ENCODE measurements around the gene MAGEE2. TPM values are rescaled to one million over a fixed set of nuclear protein-coding genes. Genes with fewer than 3 reads are reported as not detected.
"Not testable (repeated sequence)": the region's sequence is repeated elsewhere in the genome, so short reads cannot be mapped to it uniquely, and the experiment has no call there.

The MAGEE2 gene, protein sequence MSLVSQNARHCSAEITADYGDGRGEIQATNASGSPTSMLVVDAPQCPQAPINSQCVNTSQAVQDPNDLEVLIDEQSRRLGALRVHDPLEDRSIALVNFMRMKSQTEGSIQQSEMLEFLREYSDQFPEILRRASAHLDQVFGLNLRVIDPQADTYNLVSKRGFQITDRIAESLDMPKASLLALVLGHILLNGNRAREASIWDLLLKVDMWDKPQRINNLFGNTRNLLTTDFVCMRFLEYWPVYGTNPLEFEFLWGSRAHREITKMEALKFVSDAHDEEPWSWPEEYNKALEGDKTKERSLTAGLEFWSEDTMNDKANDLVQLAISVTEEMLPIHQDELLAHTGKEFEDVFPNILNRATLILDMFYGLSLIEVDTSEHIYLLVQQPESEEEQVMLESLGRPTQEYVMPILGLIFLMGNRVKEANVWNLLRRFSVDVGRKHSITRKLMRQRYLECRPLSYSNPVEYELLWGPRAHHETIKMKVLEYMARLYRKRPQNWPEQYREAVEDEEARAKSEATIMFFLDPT
- not detected for polyA plus RNA-seq (2013, experiment 1 of 2)
- not detected for polyA plus RNA-seq (2013, experiment 2 of 2)

DNA sequence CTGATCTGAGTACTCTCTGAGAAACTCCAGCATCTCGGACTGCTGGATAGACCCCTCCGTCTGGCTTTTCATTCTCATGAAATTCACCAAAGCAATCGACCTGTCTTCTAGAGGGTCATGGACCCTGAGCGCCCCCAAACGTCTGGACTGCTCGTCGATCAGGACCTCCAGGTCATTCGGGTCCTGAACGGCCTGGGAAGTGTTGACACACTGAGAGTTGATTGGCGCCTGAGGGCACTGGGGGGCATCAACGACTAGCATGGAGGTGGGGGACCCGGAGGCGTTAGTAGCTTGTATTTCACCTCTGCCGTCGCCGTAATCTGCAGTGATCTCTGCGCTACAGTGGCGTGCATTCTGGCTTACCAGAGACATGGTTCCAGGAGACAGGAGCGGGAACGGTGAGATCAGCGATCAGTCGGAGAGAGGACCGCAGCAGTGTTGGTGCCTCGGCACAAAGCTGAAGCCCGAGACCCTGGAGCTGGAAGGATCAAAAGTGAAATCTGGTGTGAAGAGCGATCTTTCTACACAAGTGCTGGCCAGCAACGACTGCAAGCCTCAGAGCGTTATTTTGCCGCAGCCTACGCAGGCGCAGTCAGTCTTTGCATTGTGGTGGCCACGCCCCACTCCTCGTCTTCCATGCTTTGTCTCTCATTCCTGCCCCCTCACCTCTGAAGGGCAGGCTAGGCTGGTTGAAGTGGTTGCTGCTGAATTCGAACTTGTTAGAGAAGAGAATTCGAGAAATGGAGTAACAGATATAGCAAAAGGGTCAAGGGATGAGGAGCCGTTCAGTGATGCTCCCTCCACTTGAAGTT, at the start of gene MAGEE2:
Gene MAGEE2 (minus strand): TSS at position 575 of the 812 bp plus-strand sequence. CDS start 203 bp downstream, at position 372.
- Histone ChIP-seq H3K36me3 (ENCODE audit: control insufficient read depth, insufficient read depth, low read length) (no peaks in the 10 kb centered on the region), H3K4me2 (ENCODE audit: low read length) (no peak within 1 kb of the TSS), H3K56ac (ENCODE audit: low read length) (no peak within 1 kb of the TSS), H4K8ac (ENCODE audit: low read depth, low read length) (no peak within 1 kb of the TSS), H2BK5ac (ENCODE audit: low read length) (no peak within 1 kb of the TSS), H3K27me3 (ENCODE audit: insufficient read depth, low read length, poor library complexity) (no peaks in the 10 kb centered on the region), H3K27ac (ENCODE audit: low read depth, low read length) (no peak within 1 kb of the TSS), H3K4ac (ENCODE audit: low read depth, low read length) (no peak within 1 kb of the TSS), H3K4me1 (ENCODE audit: control insufficient read depth, low read depth, low read length) (no peaks in the 10 kb centered on the region), H2BK120ac (ENCODE audit: low read depth, low read length) (no peak within 1 kb of the TSS), H3K9ac (ENCODE audit: low read length) (no peak within 1 kb of the TSS), H2BK15ac (replicated peaks; ENCODE audit: low read depth) (no peak within 1 kb of the TSS), H3K79me1 (ENCODE audit: low read length) (no peaks in the 10 kb centered on the region), H3K23ac (ENCODE audit: low read length) (no peak within 1 kb of the TSS), H3K4me3 (ENCODE audit: low read length) (no peak within 1 kb of the TSS), H3K18ac (ENCODE audit: low read length) (no peak within 1 kb of the TSS), H4K5ac (ENCODE audit: low read length) (no peak within 1 kb of the TSS), H3K79me2 (ENCODE audit: control insufficient read depth, insufficient read depth, low read length) (no peaks in the 10 kb centered on the region), H2AK5ac (ENCODE audit: low read length) (no peak within 1 kb of the TSS)
- WGBS (ENCODE audit: extremely low coverage, insufficient coverage, low lambda C conversion rate), result no CpG with 5 or more reads among the region's 36 CpGs
- no peak for DNase-seq

- no peak overlapping the region for H2BK5ac ChIP-seq (ENCODE audit: low read length)
- no peak overlapping the region for H3K9ac ChIP-seq (ENCODE audit: low read length)
- H3K79me1 ChIP-seq (ENCODE audit: low read length), result no peaks in the 10 kb centered on the region
- H2AK5ac ChIP-seq (ENCODE audit: low read length), result no peak overlapping the region
- H4K8ac ChIP-seq (ENCODE audit: low read depth, low read length), result no peak overlapping the region
- H3K27me3 ChIP-seq (ENCODE audit: insufficient read depth, low read length, poor library complexity), result no peaks in the 10 kb centered on the region
- H3K36me3 ChIP-seq (ENCODE audit: control insufficient read depth, insufficient read depth, low read length), result no peaks in the 10 kb centered on the region
- H4K5ac ChIP-seq (ENCODE audit: low read length), result no peak overlapping the region
- H2BK120ac ChIP-seq (ENCODE audit: low read depth, low read length), result no peak overlapping the region
- no peak overlapping the region for H3K4me3 ChIP-seq (ENCODE audit: low read length)
- no peak for DNase-seq
- H3K4me2 ChIP-seq (ENCODE audit: low read length), result no peak overlapping the region
- H3K79me2 ChIP-seq (ENCODE audit: control insufficient read depth, insufficient read depth, low read length), result no peaks in the 10 kb centered on the region
- no peak overlapping the region for H3K27ac ChIP-seq (ENCODE audit: low read depth, low read length)
- no peak overlapping the region for H3K18ac ChIP-seq (ENCODE audit: low read length)
- H3K23ac ChIP-seq (ENCODE audit: low read length), result no peak overlapping the region
- no peak overlapping the region for H2BK15ac ChIP-seq (replicated peaks; ENCODE audit: low read depth)
- H3K4me1 ChIP-seq (ENCODE audit: control insufficient read depth, low read depth, low read length), result no peaks in the 10 kb centered on the region
- no peak overlapping the region for H3K4ac ChIP-seq (ENCODE audit: low read depth, low read length)
- WGBS (ENCODE audit: extremely low coverage, insufficient coverage, low lambda C conversion rate), result no CpG with 5 or more reads among the region's 5 CpGs
- H3K56ac ChIP-seq (ENCODE audit: low read length), result no peak overlapping the region
These were observed 1.2 kb upstream of the MAGEE2 start for GRCh38 chrX:75786290-75786689.

DNA sequence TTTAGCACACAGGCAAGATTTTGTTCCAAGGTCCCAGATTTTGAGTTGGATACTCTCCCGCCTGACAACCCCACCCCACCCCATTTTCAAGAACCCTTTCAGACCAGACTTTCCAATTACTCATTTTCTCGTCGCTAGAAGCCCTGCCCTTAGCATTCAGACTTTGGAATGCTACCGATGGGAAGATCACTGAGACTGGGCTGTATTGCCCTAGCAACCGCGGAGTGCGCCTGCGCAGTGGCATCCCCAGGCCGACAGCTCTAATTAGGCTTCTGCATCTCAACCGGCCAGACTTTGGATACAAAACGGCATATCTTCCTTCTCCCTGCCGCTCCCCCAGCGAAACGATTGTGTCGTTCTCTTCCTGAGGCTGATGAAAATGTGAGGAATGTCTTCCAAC, 3.4 kb downstream of the MAGEE2 start:
- H3K4me3 ChIP-seq (ENCODE audit: low read length), result no peak overlapping the region
- no peaks in the 10 kb centered on the region for H3K36me3 ChIP-seq (ENCODE audit: control insufficient read depth, insufficient read depth, low read length)
- H3K23ac ChIP-seq (ENCODE audit: low read length), result no peak overlapping the region
- H3K56ac ChIP-seq (ENCODE audit: low read length), result no peak overlapping the region
- H3K9ac ChIP-seq (ENCODE audit: low read length), result no peak overlapping the region
- no peak overlapping the region for H3K27ac ChIP-seq (ENCODE audit: low read depth, low read length)
- H2BK5ac ChIP-seq (ENCODE audit: low read length), result no peak overlapping the region
- no peak overlapping the region for H4K8ac ChIP-seq (ENCODE audit: low read depth, low read length)
- no peaks in the 10 kb centered on the region for H3K4me1 ChIP-seq (ENCODE audit: control insufficient read depth, low read depth, low read length)
- H3K79me1 ChIP-seq (ENCODE audit: low read length), result no peaks in the 10 kb centered on the region
- no peaks in the 10 kb centered on the region for H3K79me2 ChIP-seq (ENCODE audit: control insufficient read depth, insufficient read depth, low read length)
- no peak overlapping the region for H3K18ac ChIP-seq (ENCODE audit: low read length)
- no peak overlapping the region for H2AK5ac ChIP-seq (ENCODE audit: low read length)
- WGBS (ENCODE audit: extremely low coverage, insufficient coverage, low lambda C conversion rate), result no CpG with 5 or more reads among the region's 15 CpGs
- H4K5ac ChIP-seq (ENCODE audit: low read length), result no peak overlapping the region
- H3K27me3 ChIP-seq (ENCODE audit: insufficient read depth, low read length, poor library complexity), result no peaks in the 10 kb centered on the region
- no peak for DNase-seq
- H2BK15ac ChIP-seq (replicated peaks; ENCODE audit: low read depth), result no peak overlapping the region
- H3K4ac ChIP-seq (ENCODE audit: low read depth, low read length), result no peak overlapping the region
- no peak overlapping the region for H3K4me2 ChIP-seq (ENCODE audit: low read length)
- H2BK120ac ChIP-seq (ENCODE audit: low read depth, low read length), result no peak overlapping the region

DNA sequence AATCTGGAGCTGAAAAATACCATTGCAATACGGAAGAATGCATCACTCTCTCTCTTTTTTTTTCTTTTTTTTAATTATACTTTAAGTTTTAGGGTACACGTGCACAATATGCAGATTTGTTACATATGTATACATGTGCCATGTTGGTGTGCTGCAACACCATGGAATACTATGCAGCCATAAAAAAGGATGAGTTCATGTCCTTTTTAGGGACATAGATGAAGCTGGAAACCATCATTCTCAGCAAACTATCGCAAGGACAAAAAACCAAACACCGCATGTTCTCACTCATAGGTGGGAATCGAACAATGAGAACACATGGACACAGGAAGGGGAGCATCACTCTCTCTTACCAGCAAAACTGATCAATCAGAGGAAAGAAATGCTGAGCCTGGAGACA, 17.0 kb downstream of the MAGEE2 start:
- H3K27ac ChIP-seq (ENCODE audit: low read depth, low read length); H3K18ac ChIP-seq (ENCODE audit: low read length); H4K8ac ChIP-seq (ENCODE audit: low read depth, low read length); H2BK120ac ChIP-seq (ENCODE audit: low read depth, low read length); H2AK5ac ChIP-seq (ENCODE audit: low read length); H3K56ac ChIP-seq (ENCODE audit: low read length); H3K4me3 ChIP-seq (ENCODE audit: low read length); H3K4me1 ChIP-seq (ENCODE audit: control insufficient read depth, low read depth, low read length); H3K79me2 ChIP-seq (ENCODE audit: control insufficient read depth, insufficient read depth, low read length); H3K27me3 ChIP-seq (ENCODE audit: insufficient read depth, low read length, poor library complexity); H3K36me3 ChIP-seq (ENCODE audit: control insufficient read depth, insufficient read depth, low read length); H3K79me1 ChIP-seq (ENCODE audit: low read length); H3K4ac ChIP-seq (ENCODE audit: low read depth, low read length); H2BK5ac ChIP-seq (ENCODE audit: low read length); H3K4me2 ChIP-seq (ENCODE audit: low read length); H2BK15ac ChIP-seq (replicated peaks; ENCODE audit: low read depth); H3K9ac ChIP-seq (ENCODE audit: low read length); H3K23ac ChIP-seq (ENCODE audit: low read length); DNase-seq; H4K5ac ChIP-seq (ENCODE audit: low read length): not testable (repeated sequence)
- WGBS (ENCODE audit: extremely low coverage, insufficient coverage, low lambda C conversion rate), result no CpG with 5 or more reads among the region's 5 CpGs

- no CpG with 5 or more reads among the region's 2 CpGs for WGBS (ENCODE audit: extremely low coverage, insufficient coverage, low lambda C conversion rate)
- no peak overlapping the region for H4K8ac ChIP-seq (ENCODE audit: low read depth, low read length)
These were observed 36.6 kb downstream of the MAGEE2 start for GRCh38 chrX:75748431-75748830.

More at GRCh38 chrX:75748431-75748830, 36.6 kb downstream of the MAGEE2 start:
- Histone ChIP-seq H3K4me1 (ENCODE audit: control insufficient read depth, low read depth, low read length) (no peaks in the 10 kb centered on the region), H3K4ac (ENCODE audit: low read depth, low read length) (no peak overlapping the region), H2BK5ac (ENCODE audit: low read length) (no peak overlapping the region), H4K5ac (ENCODE audit: low read length) (no peak overlapping the region), H3K18ac (ENCODE audit: low read length) (no peak overlapping the region), H2AK5ac (ENCODE audit: low read length) (no peak overlapping the region), H3K79me2 (ENCODE audit: control insufficient read depth, insufficient read depth, low read length) (no peaks in the 10 kb centered on the region), H3K4me2 (ENCODE audit: low read length) (no peak overlapping the region), H2BK120ac (ENCODE audit: low read depth, low read length) (no peak overlapping the region), H3K27me3 (ENCODE audit: insufficient read depth, low read length, poor library complexity) (no peaks in the 10 kb centered on the region), H3K9ac (ENCODE audit: low read length) (no peak overlapping the region), H3K4me3 (ENCODE audit: low read length) (no peak overlapping the region), H3K27ac (ENCODE audit: low read depth, low read length) (no peak overlapping the region), H3K79me1 (ENCODE audit: low read length) (no peaks in the 10 kb centered on the region), H3K56ac (ENCODE audit: low read length) (no peak overlapping the region), H3K36me3 (ENCODE audit: control insufficient read depth, insufficient read depth, low read length) (no peaks in the 10 kb centered on the region), H3K23ac (ENCODE audit: low read length) (no peak overlapping the region), H2BK15ac (replicated peaks; ENCODE audit: low read depth) (no peak overlapping the region)
- DNase-seq, result no peak
